Measurements from ENCODE around the gene LPIN1.

Gene LPIN1

DNA sequence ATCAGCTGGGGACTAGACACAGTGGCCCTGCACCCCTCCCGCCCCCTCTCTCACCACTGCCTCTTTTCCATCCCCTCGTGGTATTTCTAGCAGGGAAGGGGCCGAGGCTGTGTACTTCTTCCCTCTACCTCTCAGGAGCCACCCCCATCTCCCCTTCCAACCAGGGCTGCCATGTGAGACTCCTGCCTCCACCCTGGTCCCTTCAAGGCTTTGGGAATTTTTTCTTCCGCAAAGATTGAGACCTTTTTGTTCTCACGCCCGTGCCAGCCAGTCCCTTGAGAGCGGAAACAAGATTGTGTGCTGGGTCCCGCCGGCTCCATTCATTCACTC lies 39.1 kb downstream of the LPIN1 start:
- DNase-seq, result no peak

GRCh38 chr2:11786191-11786590 lies 39.8 kb downstream of the LPIN1 start:
- DNase-seq, result no peak

GRCh38 chr2:11786592-11786991 lies 40.2 kb downstream of the LPIN1 start:
- DNase-seq, result no peak

DNA sequence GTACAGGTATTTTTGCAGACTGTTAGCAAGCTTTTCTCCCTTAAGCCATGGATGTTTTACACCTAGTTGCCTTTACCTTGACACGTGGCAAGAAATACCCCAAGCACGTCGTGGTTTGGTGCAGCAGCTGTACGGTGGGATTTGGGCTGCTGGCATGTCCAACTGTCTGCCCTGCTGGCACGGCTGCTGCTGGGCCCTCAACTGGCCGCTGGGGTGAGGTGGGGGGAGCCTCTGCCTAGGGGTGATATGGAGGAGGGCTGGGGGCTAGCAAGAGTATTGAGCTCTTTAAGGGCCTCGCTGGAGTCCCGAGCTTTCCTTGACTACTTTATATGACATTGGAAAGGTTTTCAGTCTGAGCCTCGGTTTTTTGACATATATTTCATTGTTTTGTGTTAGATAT lies 41.6 kb downstream of the LPIN1 start:
- no peak for DNase-seq

GRCh38 chr2:11788461-11789124 lies 42.2 kb downstream of the LPIN1 start:
- DNase-seq, result no peak

DNA sequence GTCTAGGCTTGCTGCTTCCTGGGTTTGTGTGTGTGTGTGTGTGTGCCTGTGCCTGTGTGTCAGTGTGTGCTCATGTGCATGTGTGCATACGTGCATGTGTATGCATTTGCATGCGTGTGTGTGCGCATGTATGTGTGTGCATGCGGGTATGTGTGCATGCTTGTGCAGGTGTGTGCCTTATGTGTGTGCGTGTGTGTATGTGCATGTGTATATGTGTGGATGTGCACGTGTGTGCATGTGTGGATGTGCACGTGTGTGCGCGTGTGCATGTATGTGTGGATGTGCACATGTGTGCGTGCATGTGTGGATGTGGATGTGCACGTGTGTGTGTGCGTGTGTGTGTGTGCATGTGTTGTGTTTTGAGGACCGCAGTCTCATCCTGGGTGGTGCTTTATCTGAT lies 42.8 kb downstream of the LPIN1 start:
- no peak for DNase-seq

GRCh38 chr2:11790228-11790627 lies 43.8 kb downstream of the LPIN1 start:
- no peak for DNase-seq

- no peak for DNase-seq
These were observed 49.2 kb downstream of the LPIN1 start for GRCh38 chr2:11795590-11795989.

GRCh38 chr2:11796190-11797171 lies 50.0 kb downstream of the LPIN1 start:
- DNase-seq, result no peak

- no peak for DNase-seq
These were observed 51.4 kb downstream of the LPIN1 start for GRCh38 chr2:11797846-11798245.

GRCh38 chr2:11798701-11799435 lies 52.4 kb downstream of the LPIN1 start:
- DNase-seq, result no peak

DNA sequence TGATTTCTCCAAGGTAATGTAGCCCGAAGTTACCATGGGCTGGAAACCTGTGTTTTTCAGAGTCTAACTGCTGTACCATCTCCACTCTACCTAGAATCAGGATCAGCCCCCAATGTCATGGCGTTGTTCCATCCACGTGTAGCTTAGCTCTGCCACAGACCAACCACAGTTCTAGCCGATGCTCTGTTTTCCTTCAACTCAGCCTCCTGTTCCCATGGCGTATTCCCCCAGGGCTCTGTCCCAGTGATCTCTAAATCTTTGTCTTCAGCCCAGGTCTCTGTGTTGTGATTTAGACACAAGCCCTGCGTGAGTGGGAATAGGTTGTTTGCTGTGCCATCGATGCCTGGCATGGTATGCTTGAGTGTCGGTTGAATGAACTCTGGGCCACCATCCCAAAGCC lies 53.4 kb downstream of the LPIN1 start:
- no peak for DNase-seq

DNA sequence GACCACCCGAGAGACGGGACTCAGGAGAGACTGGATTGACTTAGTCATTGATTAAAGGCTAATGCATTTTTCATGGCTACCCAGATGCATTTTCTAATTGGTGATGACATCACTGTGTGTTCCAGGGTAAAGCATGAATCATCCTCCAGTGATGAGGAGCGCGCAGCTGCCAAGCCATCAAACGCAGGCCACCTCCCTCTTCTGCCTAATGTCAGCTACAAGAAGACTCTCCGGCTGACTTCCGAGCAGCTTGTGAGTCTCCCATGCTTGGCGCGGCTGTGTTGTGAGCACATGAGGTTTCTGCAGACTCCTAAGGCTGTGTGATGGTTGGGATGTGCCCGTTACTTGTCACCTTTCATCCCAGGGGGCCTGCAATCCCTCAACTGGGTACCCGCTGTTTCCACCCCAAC lies 56.4 kb downstream of the LPIN1 start:
- no peak for DNase-seq

DNA sequence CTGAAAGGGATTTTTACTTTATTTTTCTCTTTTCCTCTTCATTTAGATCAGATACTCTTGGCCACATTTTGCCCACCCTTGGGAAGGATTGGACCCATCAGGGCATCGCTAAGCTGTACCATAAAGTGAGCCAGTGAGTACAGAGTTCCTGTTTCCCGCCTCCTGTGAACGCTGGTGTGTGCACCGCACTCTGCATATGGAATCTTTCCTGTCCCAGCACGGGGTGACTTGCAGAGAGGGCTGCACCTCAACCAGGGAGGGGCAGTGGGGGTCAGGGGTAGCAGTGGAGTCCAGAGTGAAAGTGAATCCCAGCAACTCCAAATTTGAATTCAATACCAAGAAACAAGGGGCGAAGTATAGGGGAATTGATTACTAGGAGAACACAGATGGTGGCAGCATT lies 58.6 kb downstream of the LPIN1 start:
- no peak for DNase-seq

- no peak for DNase-seq
These were observed 59.5 kb downstream of the LPIN1 start for GRCh38 chr2:11805920-11806319.

DNA sequence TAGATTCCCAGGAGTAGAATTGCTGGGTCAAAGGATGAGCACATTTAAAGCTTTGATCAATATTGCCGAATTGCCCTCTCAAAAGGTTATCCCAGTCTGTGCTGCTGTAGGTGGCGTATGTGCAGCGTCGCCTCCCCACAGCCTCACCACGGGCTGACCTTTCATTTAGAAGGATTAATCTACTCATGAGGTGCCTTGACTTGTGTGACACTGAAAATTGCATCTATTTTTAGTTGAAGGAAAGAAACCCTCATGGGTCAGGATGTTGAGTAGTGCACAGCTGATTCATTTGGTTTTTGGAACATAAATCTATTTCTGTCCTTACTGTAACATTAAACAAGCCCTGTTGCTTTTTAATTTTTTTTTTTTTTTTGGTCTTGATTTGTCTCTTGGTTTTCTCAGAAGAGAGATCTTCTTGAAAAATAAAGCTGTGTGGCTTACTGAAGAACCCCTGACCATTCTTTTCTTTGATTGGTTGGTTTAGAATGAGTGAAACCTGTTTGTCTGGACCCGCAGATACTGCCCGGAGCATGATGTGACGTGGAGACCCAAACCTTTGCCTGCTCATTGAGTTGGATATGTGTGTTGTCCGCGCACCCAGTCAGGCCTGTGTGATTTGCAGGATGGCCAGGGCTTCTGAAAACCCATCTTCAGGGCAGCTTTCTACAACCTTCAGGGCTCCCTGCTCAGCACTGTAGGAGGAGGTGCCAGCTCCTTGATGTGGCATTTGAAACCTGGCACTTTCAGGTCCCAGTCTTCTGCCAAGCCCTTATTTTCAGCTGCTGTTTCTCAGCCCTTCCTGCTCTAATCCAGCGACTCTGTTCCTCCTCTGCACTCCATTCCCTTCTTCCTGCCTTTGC lies 61.0 kb downstream of the LPIN1 start:
- no peak for DNase-seq

DNA sequence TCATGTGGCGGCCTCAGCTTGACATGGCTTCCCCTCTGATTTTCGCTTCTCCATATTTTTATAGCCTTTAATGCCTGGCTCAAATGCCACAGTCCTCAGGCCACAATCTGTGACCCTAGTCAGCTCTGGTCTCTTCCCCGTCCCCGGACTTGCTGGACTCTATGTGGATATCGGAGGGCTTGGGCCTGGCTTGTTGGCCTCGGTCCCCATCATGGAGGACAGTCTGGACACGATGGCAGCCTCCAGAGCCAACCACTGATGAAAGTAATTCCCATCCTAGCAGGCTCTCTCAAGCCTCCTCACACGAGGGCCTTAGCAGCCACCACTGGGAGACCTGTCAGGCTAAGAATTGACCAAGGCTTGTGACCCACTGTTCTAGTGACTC lies 61.6 kb downstream of the LPIN1 start:
- DNase-seq, result no peak

DNA sequence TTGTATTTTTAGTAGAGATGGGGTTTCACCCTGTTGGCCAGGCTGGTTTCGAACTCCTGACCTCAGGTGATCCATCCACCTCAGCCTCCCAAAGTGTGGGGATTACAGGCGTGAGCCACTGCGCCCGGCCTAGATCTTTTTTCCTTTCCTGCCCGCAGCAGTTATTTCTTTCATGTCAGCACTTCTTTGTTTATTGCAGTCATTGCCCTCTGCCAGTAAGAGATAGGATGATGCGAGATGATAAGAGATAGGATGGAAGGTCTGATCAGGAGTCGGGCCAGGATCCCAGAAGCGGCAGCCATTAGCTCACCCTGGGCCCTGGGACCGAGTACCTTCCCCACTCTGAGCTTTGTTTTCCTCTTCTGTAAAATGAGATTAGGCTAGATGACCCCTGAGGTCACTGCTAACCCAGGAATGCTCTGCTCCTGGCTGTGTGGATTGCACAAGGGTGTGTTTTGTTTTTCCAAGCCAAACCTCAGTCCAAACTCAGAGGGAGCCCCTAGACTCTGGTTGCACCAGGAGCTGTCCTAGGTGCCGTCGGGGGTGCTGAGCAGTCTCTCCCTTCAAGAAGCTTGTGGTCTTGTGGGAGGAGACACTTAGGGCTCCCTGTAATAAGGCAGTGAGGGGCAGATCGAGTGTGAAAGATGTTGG lies 63.3 kb downstream of the LPIN1 start:
- no peak for DNase-seq

- no peak for DNase-seq
These were observed 64.0 kb downstream of the LPIN1 start for GRCh38 chr2:11810237-11810977.

- DNase-seq, result no peak
These were observed 64.7 kb downstream of the LPIN1 start for GRCh38 chr2:11811036-11811654.

All from CD4-positive, alpha-beta T cell treated with Interferon gamma for 1 hour (primary cell).